ENCODE data around the gene ARL8A. TPM values are rescaled to one million over a fixed set of nuclear protein-coding genes. Genes with fewer than 3 reads are reported as not detected.
A peak's percentile ranks its signal among the peaks of the same experiment; 100 is the strongest.
"Not testable (repeated sequence)": the region's sequence is repeated elsewhere in the genome, so short reads cannot be mapped to it uniquely, and the experiment has no call there.

Gene ARL8A
- total RNA-seq, 1 donor from 2014 or later, result 69.5 TPM

DNA sequence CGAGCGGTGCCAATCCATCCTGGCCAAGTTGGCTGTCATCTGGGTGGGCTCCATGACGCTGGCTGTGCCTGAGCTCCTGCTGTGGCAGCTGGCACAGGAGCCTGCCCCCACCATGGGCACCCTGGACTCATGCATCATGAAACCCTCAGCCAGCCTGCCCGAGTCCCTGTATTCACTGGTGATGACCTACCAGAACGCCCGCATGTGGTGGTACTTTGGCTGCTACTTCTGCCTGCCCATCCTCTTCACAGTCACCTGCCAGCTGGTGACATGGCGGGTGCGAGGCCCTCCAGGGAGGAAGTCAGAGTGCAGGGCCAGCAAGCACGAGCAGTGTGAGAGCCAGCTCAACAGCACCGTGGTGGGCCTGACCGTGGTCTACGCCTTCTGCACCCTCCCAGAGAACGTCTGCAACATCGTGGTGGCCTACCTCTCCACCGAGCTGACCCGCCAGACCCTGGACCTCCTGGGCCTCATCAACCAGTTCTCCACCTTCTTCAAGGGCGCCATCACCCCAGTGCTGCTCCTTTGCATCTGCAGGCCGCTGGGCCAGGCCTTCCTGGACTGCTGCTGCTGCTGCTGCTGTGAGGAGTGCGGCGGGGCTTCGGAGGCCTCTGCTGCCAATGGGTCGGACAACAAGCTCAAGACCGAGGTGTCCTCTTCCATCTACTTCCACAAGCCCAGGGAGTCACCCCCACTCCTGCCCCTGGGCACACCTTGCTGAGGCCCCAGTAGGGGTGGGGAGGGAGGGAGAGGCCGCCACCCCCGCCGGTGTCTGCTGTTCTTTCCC, 16.5 kb downstream of the ARL8A start:
- DNase-seq (no peak), ATAC-seq (ENCODE audit: poor library complexity) (no peak)
- intact Hi-C loops (cut with DNase I), result no loop called here

DNA sequence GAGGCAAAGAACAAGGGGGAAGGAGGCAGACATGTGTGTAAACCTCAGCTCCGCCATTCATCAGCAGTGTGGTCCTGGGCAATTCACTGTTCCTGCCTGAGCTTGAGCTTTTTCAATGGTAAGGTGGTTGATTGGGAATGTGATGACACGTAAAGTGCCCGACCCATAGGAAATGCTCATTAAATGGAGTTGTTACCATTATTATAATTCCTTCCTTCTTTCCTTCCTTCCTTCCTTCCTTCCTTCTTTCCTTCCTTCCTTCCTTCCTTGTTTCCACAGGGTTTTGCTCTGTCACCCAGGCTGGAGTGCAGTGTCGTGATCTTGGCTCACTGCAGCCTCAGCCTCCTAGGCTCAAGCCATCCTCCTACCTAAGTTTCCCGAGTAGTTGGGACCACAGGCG, 17.5 kb downstream of the ARL8A start:
- DNase-seq (no peak), ATAC-seq (ENCODE audit: poor library complexity) (no peak)
- intact Hi-C loops (cut with DNase I), result no loop called here

DNA sequence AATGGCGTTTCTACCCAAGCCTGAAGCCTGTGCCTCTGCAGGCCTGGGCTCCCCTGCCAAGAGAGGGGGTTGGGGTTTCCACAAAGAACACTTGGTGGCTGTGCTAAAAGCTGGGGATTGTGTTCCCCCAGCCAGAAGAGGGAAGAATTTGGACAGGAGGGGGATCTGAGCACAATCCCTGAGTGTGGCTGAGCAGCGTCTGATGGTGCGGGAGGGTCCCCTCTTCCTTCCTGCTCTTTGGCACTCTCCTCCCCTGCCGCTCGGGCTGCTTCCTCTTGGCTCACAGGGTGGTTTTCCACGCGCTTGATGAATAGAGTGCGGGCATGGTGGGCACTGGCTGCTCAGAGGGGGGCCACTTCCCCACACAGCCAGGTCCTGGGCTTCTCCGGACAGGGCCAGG, 18.1 kb downstream of the ARL8A start:
- no peak for DNase-seq
- intact Hi-C loops (cut with DNase I), result no loop called here
- no peak for ATAC-seq (ENCODE audit: poor library complexity)

DNA sequence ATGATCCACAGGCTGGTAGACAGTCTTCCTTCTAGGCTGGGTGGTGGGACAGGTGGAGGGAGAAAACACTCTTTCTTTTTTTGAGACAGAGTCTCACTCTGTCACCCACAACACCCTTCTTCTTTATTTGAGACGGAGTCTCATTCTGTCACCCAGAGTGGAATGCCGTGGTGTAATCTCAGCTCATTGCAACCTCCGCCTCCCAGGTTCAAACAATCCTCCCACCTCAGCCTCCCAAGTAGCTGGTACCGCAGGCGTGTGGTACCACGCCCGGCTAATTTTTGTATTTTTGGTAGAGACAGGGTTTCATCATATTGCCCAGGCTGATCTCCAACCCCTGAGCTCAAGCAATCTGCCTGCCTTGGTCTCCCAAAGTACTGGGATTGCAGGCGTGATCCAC, 18.9 kb downstream of the ARL8A start:
- no peak for ATAC-seq (ENCODE audit: poor library complexity)
- DNase-seq, result no peak
- intact Hi-C loops (cut with DNase I), result no loop called here

DNA sequence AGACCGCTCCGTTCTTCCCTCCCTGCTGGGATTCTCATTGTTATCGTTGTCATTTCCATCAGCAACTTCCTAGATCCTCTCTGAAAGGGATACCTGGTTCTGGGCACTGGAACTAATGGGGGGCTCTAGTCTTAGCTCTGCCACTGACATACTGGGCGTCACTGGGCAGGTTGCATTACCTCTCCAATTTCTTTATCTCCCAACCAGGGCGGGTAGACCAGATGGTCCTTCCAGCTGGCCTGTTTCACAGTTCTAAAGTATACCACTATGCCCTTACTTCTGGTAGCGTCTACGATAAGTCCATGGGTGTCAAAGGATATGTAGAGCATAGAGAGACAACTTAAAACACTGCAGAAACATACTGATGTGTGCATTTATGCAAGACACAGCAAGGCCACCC, 20.4 kb downstream of the ARL8A start:
- DNase-seq (no peak), ATAC-seq (ENCODE audit: poor library complexity) (no peak)
- intact Hi-C loops (cut with DNase I), result no loop called here

DNA sequence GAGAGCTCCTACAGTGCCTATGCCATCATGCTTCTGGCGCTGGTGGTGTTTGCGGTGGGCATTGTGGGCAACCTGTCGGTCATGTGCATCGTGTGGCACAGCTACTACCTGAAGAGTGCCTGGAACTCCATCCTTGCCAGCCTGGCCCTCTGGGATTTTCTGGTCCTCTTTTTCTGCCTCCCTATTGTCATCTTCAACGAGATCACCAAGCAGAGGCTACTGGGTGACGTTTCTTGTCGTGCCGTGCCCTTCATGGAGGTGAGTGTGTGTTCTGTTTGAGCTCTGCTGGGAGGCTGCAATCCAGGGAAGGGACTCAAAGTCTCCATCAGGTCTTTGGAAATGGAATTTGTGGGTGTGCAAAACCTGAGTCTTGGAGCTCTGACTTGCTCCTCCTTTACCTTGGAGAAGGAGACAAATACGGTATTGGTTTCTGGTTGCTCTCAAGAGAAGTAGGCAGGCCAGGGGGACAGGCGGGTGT, 21.2 kb downstream of the ARL8A start:
- no peak for DNase-seq
- no peak for ATAC-seq (ENCODE audit: poor library complexity)
- intact Hi-C loops (cut with DNase I), result no loop called here

DNA sequence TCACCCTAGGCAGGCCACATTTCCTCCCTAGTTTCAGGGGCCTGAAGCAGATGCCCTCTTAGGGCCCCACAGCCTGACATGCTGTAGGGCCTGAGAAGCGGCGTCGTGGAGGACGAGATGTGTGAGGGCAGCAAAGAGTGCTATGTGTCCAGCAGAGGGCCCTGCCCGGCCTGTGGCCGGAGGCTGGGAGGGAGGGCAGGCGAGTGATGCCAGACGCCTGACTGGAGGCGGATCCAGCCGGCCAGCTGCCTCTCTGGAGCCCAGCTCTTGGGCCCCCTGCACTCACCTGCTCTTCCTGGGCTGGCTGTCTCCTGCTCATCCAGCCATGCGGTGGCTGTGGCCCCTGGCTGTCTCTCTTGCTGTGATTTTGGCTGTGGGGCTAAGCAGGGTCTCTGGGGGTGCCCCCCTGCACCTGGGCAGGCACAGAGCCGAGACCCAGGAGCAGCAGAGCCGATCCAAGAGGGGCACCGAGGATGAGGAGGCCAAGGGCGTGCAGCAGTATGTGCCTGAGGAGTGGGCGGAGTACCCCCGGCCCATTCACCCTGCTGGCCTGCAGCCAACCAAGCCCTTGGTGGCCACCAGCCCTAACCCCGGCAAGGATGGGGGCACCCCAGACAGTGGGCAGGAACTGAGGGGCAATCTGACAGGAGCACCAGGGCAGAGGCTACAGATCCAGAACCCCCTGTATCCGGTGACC, 21.8 kb downstream of the ARL8A start, which contains the start of gene GPR37L1:
Gene GPR37L1, plus strand, starts transcription at position 279 of the 697 bp plus-strand sequence. Its CDS starts 47 bp downstream, at position 326.
- ATAC-seq (ENCODE audit: poor library complexity) (peak; percentile 65), DNase-seq (peak; percentile 74)
- intact Hi-C loops (cut with DNase I), result no loop called here

DNA sequence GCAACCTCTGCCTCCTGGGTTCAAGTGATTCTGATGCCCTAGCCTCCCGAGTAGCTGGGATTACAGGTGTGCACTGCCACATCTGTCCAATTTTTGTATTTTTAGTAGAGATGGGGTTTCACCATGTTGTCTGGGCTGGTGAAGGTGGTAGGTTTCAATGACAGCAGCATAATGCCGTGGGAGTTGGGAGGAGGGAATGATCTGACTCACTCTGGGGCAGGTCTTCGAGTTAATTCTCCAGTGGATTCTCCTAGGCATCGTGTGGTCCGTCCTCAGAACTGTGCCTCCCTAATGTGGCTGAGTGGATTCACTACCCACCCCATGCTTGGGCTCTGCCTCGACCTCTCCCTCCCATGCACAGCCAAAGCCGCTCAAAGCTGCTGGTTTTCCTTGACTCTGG, 23.5 kb downstream of the ARL8A start:
- DNase-seq, result no peak
- intact Hi-C loops (cut with DNase I), result no loop called here
- ATAC-seq (ENCODE audit: poor library complexity), result no peak

DNA sequence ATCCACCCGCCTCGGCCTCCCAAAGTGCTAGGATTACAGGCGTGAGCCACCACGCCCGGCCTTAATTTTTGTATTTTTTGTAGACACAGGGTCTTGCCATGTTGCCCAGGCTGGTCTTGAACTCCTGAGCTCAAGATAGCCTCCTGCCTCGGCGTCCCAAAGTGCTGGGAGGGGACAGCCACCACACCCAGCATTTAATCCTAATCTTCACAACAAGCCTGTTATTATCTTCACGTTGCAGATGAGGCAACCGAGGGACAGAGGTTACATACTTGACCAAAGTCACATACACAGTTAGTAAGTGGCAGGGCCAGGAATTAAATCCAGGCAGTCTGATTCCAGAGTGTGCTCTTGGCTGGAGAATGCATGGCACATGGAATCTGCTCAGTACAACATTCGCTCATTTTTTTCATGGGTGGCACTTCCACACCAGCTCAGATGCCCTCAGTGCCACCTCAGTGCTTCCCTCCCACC, 26.6 kb downstream of the ARL8A start:
- DNase-seq (no peak), ATAC-seq (ENCODE audit: poor library complexity) (peak; percentile 59)
- intact Hi-C loops (cut with DNase I), result loop anchor here (2.0 kb wide), 1 partner anchor 109 kb away; no protein-coding TSS in a partner anchor

DNA sequence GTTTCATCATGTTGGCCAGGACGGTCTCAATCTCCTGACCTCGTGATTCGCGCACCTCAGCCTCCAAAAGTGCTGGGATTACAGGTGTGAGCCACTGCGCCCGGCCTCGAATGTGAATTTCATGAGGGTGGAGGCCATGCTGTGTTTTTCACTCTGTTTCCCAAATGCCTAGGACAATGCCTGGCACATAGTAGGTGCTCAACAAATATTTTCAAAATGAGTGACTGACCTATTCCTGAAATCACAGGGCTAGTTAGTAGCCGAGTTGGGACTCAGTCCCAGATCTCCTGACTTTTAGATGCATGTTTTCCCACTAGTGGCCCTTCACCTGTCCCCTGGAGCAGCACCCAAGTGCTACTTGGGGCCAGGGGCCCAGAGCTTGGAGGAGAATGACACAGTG, 28.2 kb downstream of the ARL8A start:
- intact Hi-C loops (cut with DNase I), result no loop called here
- DNase-seq, result no peak
- no peak for ATAC-seq (ENCODE audit: poor library complexity)

DNA sequence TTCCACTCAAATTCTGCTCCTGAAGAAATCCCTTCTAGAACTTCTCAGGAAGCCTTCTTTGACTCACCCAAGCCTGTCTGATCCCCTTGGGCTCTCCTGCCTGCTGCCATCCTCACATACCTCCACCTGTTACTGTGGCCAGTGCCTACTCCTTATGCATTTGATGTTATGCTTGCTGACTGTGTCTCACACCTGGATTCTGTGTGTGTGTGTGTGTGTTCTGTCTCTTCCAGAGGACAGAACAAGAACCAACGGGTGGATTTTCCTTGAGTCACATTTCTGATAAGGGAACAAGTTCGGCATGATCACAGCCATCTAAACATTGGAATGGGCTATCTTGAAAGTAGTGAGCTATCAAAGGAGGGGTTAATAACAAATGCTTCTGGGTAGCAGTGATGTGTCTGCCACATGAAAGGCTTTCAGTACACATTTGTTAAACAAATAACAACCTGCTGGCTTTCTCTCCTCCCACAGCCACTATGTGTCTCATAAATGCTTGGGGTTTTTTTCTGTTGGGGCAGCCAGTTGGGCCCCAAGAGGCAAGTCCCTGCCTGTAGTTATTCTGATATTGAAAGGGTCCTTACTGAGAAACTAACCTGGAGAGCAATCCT, 30.7 kb downstream of the ARL8A start:
- ATAC-seq (ENCODE audit: poor library complexity), result no peak
- intact Hi-C loops (cut with DNase I), result no loop called here

DNA sequence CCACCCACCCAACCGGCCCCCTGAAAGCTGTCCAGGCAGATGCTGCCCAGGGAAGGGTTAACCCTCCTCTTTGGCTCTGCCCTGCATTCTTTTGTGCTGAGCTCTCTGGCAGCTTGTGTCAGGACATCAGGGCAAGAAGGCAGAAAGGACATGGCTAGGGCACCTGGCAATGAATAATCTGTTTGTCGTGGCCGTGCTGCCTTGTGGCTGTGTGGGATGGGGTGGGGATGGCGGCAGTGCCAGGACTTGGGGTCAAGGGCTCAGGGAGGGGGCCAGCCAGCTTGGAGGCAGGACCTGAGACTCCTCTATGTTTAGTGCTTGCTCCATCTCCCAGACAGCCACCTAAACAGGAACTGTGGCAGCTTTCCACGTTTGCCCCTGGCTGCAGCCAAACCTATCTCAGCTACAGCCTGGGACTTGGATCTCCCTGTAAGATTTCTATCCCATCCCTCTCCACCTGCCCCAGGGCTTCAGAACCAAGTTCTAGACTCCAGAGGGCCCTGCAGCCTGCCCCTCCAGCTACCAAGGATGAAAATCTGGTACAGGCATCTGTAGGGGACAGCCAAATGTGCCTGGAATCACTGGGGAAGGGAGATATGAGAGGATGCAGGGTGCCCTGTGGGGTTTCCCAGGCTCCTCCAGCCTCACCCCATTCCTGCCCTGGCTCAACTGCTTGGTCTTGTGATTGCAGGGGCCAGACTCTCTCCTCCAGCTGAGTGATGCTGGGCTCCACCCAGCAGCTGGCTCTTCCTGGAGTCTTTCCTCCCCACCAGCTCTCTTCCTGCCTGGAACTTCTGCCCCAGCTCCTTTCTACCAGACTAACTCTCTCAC, 31.5 kb downstream of the ARL8A start:
- ATAC-seq (ENCODE audit: poor library complexity) (peak; percentile 76), DNase-seq (peak; percentile 75)
- intact Hi-C loops (cut with DNase I), result no loop called here

More for the DNA sequence above, 30.7 kb downstream of the ARL8A start:
- no peak for DNase-seq

DNA sequence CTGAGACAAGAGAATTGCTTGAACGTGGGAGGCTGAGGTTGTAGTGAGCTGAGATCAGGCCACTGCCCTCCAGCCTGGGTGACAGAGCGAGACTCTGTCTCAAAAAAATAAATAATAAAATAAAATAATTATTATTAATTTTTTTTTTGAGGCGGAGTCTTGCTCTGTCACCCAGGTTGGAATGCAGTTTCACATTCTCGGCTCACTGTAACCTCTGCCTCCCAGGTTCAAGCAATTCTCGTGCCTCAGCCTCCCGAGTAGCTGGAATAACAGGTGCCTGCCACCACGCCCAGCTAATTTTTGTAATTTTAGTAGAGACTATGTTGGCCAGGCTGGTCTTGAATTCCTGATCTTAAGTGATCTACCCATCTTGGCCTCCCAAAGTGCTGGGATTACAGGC, 32.9 kb downstream of the ARL8A start:
- DNase-seq; ATAC-seq (ENCODE audit: poor library complexity); intact Hi-C loops (cut with DNase I): not testable (repeated sequence)

DNA sequence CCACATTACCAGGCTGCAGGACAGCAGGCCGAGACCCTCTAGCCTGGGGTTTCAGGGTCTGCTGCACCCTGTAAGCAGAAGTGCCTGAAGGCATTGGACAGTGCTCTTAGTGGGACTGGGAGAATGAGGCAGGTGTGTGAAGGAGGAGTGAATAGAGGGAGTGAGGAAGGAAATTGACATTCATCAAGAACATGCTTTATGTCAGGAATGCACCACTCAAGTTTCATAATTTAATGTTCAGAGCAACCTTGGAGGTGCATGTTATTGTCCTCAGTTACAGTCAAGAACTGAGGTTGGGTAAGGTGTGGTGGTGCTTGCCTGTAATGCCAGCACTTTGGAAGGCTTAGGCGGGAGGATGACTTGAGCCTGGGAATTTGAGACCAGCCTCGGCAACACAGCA, 33.6 kb downstream of the ARL8A start:
- DNase-seq, result no peak
- intact Hi-C loops (cut with DNase I), result no loop called here
- ATAC-seq (ENCODE audit: poor library complexity), result no peak

DNA sequence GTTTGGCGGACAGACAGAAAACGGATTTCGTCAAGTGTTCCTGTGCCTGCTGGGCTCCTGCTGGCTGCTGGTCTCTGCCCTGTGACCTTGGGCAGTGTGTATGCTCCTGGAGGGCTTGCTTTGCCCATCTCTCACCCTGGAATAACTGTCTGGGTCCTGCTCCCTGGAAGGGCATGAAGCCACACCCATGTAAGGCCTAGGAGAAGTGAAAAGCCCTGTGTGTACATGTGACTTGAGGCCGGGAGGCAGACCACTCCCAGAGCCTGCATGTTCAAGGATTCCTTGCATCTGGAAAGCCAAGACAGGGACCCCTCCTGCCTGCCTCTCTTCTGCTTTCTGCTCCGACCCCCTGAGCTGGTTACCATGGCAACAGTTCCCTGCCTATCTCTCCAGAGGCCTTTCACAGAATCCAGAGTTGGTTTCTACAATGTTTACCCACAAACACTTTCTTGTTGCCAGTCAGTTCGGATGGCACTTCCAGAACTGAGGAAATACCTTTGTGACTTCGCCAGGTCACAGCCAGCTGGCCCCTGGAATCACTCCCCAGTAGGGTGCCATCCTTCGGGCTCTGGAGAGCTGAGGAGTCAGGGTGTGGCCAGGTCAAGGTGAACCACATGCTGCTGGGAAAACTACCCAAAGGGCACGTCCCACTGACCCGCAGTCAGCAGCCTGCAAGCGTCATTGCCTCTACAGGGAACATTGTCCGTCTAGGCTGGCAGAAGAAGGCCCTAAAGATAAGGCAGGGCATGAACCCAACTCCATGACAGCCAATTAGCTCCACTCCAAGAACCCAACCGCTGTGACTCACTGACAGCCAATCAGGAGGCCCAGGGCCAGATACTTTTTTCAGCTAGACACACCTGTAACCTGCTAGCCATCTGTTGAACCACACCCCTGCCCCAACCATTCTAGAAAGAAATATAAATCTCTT, 36.5 kb downstream of the ARL8A start:
- intact Hi-C loops (cut with DNase I), result no loop called here
- ATAC-seq (ENCODE audit: poor library complexity) (peak; percentile 75), DNase-seq (peak; percentile 61)

DNA sequence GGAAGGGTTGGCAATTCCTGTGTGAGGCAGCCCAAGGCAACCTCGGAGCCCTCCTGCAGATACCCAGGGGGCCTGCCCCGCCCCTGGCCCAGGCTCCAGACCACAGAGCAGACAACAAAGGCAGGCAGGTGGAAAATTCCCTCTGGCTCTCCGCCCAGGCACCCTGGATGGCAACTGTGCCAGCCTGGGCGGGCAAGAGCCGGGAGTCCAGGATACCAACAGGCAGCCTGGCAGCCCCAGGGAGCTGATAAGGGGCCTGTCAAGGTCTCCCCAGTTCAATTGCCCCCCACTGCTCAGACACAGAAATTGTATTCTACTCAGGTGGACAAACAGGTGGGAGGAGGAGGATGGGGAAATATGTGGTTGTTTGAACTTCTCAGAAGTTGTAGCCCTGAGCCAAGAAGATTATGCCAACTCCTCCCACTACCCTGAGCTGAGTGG, 37.2 kb downstream of the ARL8A start:
- intact Hi-C loops (cut with DNase I), result no loop called here

More for the DNA sequence above, 37.2 kb downstream of the ARL8A start:
- ATAC-seq (ENCODE audit: poor library complexity) (peak; percentile 87), DNase-seq (peak; percentile 84)

Data from Right ventricle myocardium superior (tissue), 1 donor.